K562 (cell line): Measurements from ENCODE around the gene SYN1. TPM values are rescaled to one million over a fixed set of nuclear protein-coding genes. Genes with fewer than 3 reads are reported as not detected.

Source experiments
- CTCF ChIP-seq, 3 experiments: IDR thresholded peaks in 2 of 3; conservative IDR thresholded peaks in 1 of 3; 2 replicates each; pipeline ENCODE4 v1.5.1; 2011 to 2012; ENCODE audit warnings: low read length in 3 of 3, mild to moderate bottlenecking in 3 of 3, control low read depth in 2 of 3, improper control_type of control experiment in 1 of 3, inconsistent platforms in 1 of 3, low read depth in 1 of 3, mixed read lengths in 1 of 3, moderate library complexity in 1 of 3; ENCODE audit not compliant: insufficient read depth in 2 of 3
- DDX20 ChIP-seq: fragments of 450-650 bp; IDR thresholded peaks from 2 replicates; pipeline ENCODE4 v1.6.1; 2016; ENCODE audit warnings: missing genetic modification characterization, low read depth, mild to moderate bottlenecking, missing compliant biosample characterization, moderate library complexity
- DMBX1 ChIP-seq: fragments of 250-450 bp; sonication (Bioruptor Pico); IDR thresholded peaks from 2 replicates; pipeline ENCODE4 v1.8.0; 2022; ENCODE audit warnings: inconsistent platforms, mild to moderate bottlenecking, moderate library complexity, borderline replicate concordance
- E2F6 ChIP-seq, 2 experiments: IDR thresholded peaks; 2 replicates each; pipeline ENCODE4 v1.6.1; 2011; ENCODE audit warnings: borderline replicate concordance in 1 of 2, control low read depth in 1 of 2, low read depth in 1 of 2, low read length in 1 of 2, mild to moderate bottlenecking in 1 of 2, mixed read lengths in 1 of 2, moderate library complexity in 1 of 2; ENCODE audit not compliant: insufficient read depth in 1 of 2, insufficient read length in 1 of 2, poor library complexity in 1 of 2, severe bottlenecking in 1 of 2; ENCODE audit errors: extremely low read depth in 1 of 2
- ELF2 ChIP-seq: fragments of 250-450 bp; sonication (Bioruptor Pico); IDR thresholded peaks from 2 replicates; pipeline ENCODE4 v1.5.0; 2021; ENCODE audit warnings: mild to moderate bottlenecking
- ERF ChIP-seq: fragments of 450-650 bp; formaldehyde crosslinking; IDR thresholded peaks from 2 replicates; pipeline ENCODE4 v1.4.0; 2020; ENCODE audit warnings: mild to moderate bottlenecking, mixed read lengths
- FOXO4 ChIP-seq: fragments of 450-650 bp; formaldehyde crosslinking; IDR thresholded peaks from 2 replicates; pipeline ENCODE4 v1.4.0; 2020; ENCODE audit warnings: mild to moderate bottlenecking, moderate library complexity
- MAZ ChIP-seq, 2 experiments: fragments of 450-650 bp in 1 of 2; sonication (generic) in 1 of 2; formaldehyde crosslinking; IDR thresholded peaks in 1 of 2; conservative IDR thresholded peaks in 1 of 2; 2 replicates each; pipeline versions ENCODE4 v1.4.0 to v1.5.0; 2020; ENCODE audit warnings: mild to moderate bottlenecking in 1 of 2, missing genetic modification reagents in 1 of 2
- MCM7 ChIP-seq, 2 experiments: fragments of 450-650 bp; IDR thresholded peaks; 2 replicates each; pipeline ENCODE4 v1.6.1; 2016 to 2018
- PHTF2 ChIP-seq: fragments of 250-450 bp; sonication (Bioruptor Pico); IDR thresholded peaks from 2 replicates; pipeline ENCODE4 v1.5.0; 2021; ENCODE audit warnings: mild to moderate bottlenecking
- SAFB2 ChIP-seq: fragments of 200-400 bp; formaldehyde crosslinking; IDR thresholded peaks from 2 replicates; pipeline ENCODE4 v1.6.1; 2018; ENCODE audit warnings: borderline replicate concordance, low read length, low read depth, moderate library complexity; ENCODE audit not compliant: severe bottlenecking
- STAT5B ChIP-seq: fragments of 250-450 bp; sonication (Bioruptor Pico); IDR thresholded peaks from 2 replicates; pipeline ENCODE4 v1.8.0; 2021; ENCODE audit warnings: mild to moderate bottlenecking, inconsistent platforms
- ZBTB17 ChIP-seq: fragments of 450-650 bp; formaldehyde crosslinking; IDR thresholded peaks from 2 replicates; pipeline ENCODE4 v1.4.0; 2020; ENCODE audit warnings: mild to moderate bottlenecking
- ZBTB8A ChIP-seq: fragments of 450-650 bp; IDR thresholded peaks from 2 replicates; pipeline ENCODE4 v1.6.1; 2018; ENCODE audit warnings: mild to moderate bottlenecking, moderate library complexity; ENCODE audit not compliant: partially characterized antibody
- ZNF212 ChIP-seq: fragments of 450-650 bp; formaldehyde crosslinking; IDR thresholded peaks from 2 replicates; pipeline ENCODE4 v1.4.0; 2020; ENCODE audit warnings: mild to moderate bottlenecking
- ZNF395 ChIP-seq: fragments of 200-800 bp; sonication (Bioruptor generic); IDR thresholded peaks from 2 replicates; pipeline ENCODE4 v1.6.1; 2017; ENCODE audit warnings: missing genetic modification characterization, missing compliant biosample characterization
- ZNF444 ChIP-seq: fragments of 250-450 bp; sonication (Bioruptor Pico); IDR thresholded peaks from 2 replicates; pipeline ENCODE4 v1.4.0; 2020; ENCODE audit warnings: mild to moderate bottlenecking, moderate library complexity
- ZNF586 ChIP-seq: fragments of 450-650 bp; formaldehyde crosslinking; conservative IDR thresholded peaks from 2 replicates; pipeline ENCODE4 v1.4.0; 2020; ENCODE audit warnings: mild to moderate bottlenecking, moderate library complexity
- polyA plus RNA-seq, 8 experiments: library from polyadenylated mRNA; depleted of rRNA in 4 of 8; stranded (reverse) in 5 of 8; unstranded in 3 of 8; fragments of >200 nt; fragmentation: Nextera tagmentation in 2 of 8; fragmentation: Illumina TruSeq in 1 of 8; extraction: Ambion mirVana in 2 of 8; extraction: Trizol in 1 of 8; gene quantifications; 2 replicates each; pipeline versions ENCODE4 v1.2.1 to v1.2.3, GENCODE V29; 2011 to 2014; ENCODE audit warnings: inconsistent platforms in 1 of 8, missing spikeins in 1 of 8
- total RNA-seq, 7 experiments: library from RNA; depleted of rRNA in 6 of 7; stranded (reverse); fragments of >200 nt in 6 of 7; fragmentation: Illumina TruSeq in 2 of 7; extraction: Trizol in 2 of 7; gene quantifications; 2 replicates each; pipeline versions ENCODE4 v1.2.1 to v1.2.3, GENCODE V29; 2011 to 2021; ENCODE audit warnings: low replicate concordance in 1 of 7
- TF ChIP-seq, protein P1 (sequence below): fragments of 450-650 bp; IDR thresholded peaks from 2 replicates; pipeline ENCODE4 v1.6.1; 2017; ENCODE audit warnings: mild to moderate bottlenecking, moderate library complexity

SYN1 gene
- total and polyA plus RNA-seq, 9 of the 15 experiments (the other 6 are each of a cell fraction or from before 2014, with no cell fraction given) = 0.01 to 0.28 (median 0.18) TPM; not detected in 2

DNA sequence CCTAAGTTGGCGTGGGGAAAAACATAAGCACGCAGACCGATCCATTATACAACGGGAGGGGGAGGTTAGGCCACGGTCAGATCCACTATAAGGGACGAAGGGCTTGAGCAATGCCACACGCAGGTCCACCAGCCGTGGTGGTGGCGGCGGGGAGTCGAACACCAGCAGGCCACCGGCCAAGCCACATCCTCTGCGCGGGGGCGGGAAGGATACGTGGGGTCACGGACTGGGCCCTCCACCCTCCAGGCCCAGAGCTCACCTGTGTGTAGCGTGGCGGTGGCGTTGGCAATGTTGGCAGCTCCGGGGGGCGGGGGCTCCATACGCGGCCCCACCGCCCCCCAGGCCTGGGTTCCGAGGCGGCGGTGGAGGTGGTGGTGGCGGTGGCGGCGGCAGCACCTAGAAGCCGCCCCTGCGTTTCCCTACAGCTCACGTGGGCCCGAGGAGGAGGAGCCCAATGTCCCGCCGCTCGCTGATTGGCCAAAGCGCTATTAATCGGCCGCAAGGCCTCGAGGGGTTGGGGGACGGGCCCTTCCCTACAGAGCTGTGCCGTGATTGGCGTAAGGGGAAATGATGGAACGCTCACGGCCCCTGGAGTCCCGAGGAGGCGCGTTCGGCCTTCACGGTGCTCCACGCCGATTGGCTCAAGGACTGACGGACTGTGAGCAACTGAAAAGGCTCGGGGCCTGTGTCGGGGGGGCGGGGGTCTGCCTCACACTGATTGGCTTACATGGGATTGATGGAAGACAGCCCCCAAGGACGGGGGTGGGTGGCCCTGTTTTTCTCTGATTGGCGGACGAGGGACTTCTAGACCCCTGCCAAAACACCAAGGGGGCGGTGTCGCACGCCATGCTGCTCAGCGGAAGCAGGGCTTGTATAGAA, 30.7 kb upstream of the SYN1 start, which contains the start of gene ELK1 (continued):
- TF ChIP-seq ZNF586 (CRISPR knock-in tag) (no peak), ZNF212 (CRISPR knock-in tag) (no peak), ERF (CRISPR knock-in tag) (no peak), ZNF395 (CRISPR knock-in tag) (0 out of 2 replicates have a peak, but pooled peaks have one; percentile 32), SAFB2 (no peak), ZNF444 (CRISPR knock-in tag) (no peak), MAZ (CRISPR knock-in tag; conservative IDR thresholded peaks at IDR 0.05 in 1 of 2, IDR thresholded peaks at IDR 0.05 in 1 of 2) (peak in 1 of 2 experiments; percentile 60; a peak in 2 of 4 replicates), ELF2 (no peak), E2F6 (IDR thresholded peaks at IDR 0.05; ENCODE audit: borderline replicate concordance in 1 of 2, extremely low read depth in 1 of 2, insufficient read depth in 1 of 2, insufficient read length in 1 of 2, low read depth in 1 of 2, low read length in 1 of 2, poor library complexity in 1 of 2, severe bottlenecking in 1 of 2) (peak; percentile 46 to 57), CTCF (IDR thresholded peaks at IDR 0.05 in 2 of 3, conservative IDR thresholded peaks at IDR 0.05 in 1 of 3; ENCODE audit: insufficient read depth in 2 of 3, low read depth in 1 of 3, low read length in 3 of 3) (0 out of 6 replicates have a peak, but pooled peaks of 1 of the 3 experiments have one; percentile 10), STAT5B (CRISPR knock-in tag) (no peak), ZBTB17 (CRISPR knock-in tag) (no peak), PHTF2 (CRISPR knock-in tag) (no peak), MCM7 (IDR thresholded peaks at IDR 0.05) (no peak), DMBX1 (CRISPR knock-in tag) (no peak), ZBTB8A (no peak), FOXO4 (CRISPR knock-in tag) (no peak), DDX20 (tag) (no peak)
- TF ChIP-seq, protein P1, sequence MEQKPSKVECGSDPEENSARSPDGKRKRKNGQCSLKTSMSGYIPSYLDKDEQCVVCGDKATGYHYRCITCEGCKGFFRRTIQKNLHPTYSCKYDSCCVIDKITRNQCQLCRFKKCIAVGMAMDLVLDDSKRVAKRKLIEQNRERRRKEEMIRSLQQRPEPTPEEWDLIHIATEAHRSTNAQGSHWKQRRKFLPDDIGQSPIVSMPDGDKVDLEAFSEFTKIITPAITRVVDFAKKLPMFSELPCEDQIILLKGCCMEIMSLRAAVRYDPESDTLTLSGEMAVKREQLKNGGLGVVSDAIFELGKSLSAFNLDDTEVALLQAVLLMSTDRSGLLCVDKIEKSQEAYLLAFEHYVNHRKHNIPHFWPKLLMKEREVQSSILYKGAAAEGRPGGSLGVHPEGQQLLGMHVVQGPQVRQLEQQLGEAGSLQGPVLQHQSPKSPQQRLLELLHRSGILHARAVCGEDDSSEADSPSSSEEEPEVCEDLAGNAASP = no peak
